GM12874 (cell line): ENCODE data around the gene STX8.

Experiments used
- CTCF ChIP-seq: IDR thresholded peaks from 2 replicates; pipeline ENCODE4 v1.5.1; 2011; ENCODE audit warnings: low read depth, mild to moderate bottlenecking, control low read depth, low read length, moderate library complexity; ENCODE audit not compliant: insufficient read depth

The STX8 gene

GRCh38 chr17:9286434-9286833 lies 289.2 kb downstream of the STX8 start:
- no peak for TF ChIP-seq CTCF

- no peak for TF ChIP-seq CTCF
Measured at GRCh38 chr17:9285602-9286427, 289.8 kb downstream of the STX8 start.

- TF ChIP-seq CTCF: no peak
Measured at GRCh38 chr17:9284884-9285283, 290.7 kb downstream of the STX8 start.

GRCh38 chr17:9283909-9284308 lies 291.7 kb downstream of the STX8 start:
- TF ChIP-seq CTCF: no peak

- TF ChIP-seq CTCF: no peak
Measured at GRCh38 chr17:9279893-9280292, 295.7 kb downstream of the STX8 start.

GRCh38 chr17:9274973-9275372 lies 300.6 kb downstream of the STX8 start:
- no peak for TF ChIP-seq CTCF

- TF ChIP-seq CTCF: no peak
Measured at GRCh38 chr17:9273428-9274391, 301.9 kb downstream of the STX8 start.
